CD4-positive, alpha-beta T cell treated with Interleukin-2 at 100 ng/mL for 4 hours (primary cell): ENCODE results near the gene BLTP3B.

Source experiments
- DNase-seq: peaks from one replicate; pipeline ENCODE4 v3.0.0-alpha.2; 2020; ENCODE audit warnings: low spot score

The BLTP3B gene

DNA sequence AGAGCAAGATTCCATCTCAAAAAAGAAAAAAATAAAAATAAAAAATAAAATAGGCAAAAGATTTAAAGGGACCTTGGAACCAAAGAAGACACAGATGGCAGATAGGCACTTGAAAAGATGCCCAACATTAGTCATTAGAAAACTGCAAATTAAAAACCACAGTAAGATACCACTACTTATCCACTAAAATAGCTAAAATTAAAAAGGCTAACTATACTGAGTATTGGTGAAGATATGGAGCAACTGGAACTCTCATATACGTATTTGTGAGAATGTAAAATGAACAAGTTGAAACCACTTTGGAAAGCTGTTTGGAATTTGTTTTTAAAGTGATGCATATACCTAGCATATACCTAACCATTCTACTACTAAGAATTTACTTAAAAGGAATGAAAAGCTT, 22.3 kb downstream of the BLTP3B start:
- DNase-seq, result no peak

DNA sequence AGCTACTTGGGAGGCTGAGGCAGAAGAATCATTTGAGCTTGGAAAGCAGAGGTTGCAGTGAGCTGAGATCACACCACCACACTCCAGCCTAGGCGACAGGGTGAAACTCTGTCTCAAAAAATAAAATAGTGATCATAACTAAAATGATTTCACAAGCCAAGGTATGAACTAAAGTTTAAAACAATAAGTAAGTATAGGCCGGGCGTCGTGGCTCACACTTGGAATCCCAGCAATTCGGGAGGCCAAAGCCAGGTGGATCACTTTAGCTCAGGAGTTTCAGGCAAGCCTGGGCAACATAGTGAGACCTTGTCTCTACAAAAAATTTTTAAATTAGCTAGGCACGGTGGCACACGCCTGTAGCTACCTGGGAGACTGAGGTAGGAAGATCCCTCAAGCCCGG, 27.4 kb downstream of the BLTP3B start:
- no peak for DNase-seq

DNA sequence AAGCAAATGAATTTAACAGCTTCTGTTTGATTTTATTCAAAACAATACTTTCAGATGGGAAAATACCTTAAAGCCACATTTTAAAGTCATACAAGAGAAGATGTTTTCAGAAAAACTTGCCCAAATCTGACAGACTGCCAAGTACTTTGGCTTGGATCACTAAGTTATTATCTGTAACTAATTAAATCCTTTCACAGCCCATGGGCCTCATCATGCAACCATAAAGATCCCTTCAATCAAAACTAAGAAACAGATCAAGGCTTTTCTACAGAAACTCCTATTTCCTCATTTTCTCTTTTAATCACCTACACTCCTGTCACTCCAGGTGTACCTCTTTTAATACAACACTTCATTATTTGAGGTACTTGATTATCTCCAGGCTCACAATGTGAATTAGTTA, 28.1 kb downstream of the BLTP3B start:
- no peak for DNase-seq

DNA sequence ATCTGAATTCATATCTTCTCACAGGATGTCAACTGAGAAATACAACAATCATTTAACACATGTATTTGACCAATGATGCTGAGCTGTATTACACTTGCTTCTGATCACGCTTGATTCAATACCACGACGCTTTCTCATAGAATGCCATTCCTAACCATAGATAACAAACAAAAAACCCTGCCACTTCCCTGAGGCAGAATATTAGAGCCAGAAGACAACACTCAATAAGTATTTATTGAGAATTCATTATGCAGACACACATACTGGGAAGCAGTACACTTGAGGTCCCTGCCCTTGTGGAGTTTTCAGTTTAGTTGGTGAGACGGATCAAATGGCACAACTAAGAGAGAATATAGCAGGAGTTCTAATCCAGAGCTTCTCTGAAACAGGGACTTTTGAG, 32.4 kb downstream of the BLTP3B start:
- no peak for DNase-seq

DNA sequence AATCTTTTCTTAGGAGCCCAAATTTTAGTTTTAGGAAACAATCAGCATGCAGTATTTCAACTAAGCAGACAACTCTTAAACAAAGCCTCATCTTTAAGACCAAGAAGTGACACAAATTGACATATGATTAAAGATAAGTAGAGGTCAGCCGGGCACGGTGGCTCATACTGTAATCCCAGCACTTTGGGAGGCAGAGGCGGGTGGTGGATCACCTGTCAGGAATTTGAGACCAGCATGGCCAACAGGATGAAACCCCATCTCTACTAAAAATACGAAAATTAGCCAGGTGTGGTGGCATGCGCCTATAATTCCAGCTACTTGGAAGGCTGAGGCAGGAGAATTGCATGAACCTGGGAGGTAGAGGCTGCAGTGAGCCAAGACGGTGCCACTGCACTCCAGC, 35.8 kb downstream of the BLTP3B start:
- DNase-seq, result no peak

DNA sequence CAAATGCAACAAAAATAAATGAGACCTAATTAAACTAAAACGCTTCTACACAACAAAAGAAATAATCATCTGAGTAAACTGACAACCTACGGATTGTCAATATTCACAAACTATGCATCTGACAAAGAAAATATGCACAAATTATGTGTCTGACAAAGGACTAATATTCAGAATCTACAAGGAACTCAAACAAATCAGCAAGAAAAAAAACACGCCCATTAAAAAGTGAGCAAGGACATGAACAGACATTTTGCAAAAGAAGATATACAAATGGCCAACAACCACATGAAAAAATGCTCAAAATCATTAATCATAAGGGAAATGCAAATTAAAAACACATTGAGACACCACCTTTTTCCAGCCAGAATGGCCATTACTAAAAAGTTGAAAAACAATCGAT, 37.0 kb downstream of the BLTP3B start:
- DNase-seq, result no peak

DNA sequence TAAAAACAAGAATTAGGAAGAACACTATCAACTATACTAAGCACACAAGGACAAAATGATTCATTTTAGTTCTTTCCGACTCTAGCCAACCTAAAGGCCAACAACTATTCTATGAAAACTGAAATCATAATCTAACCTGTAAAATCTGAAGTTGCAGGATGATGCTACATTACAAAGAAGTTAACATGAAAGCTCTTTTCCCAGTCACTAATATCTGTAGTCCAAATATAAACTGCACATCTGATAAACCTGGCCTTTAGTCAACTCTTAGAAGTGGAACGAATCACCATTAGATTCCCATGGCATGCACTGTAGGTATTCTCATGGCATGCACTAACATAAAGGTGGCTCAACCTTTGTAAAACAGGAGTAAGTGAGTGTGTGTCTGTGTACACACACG, 41.7 kb downstream of the BLTP3B start:
- no peak for DNase-seq
